LNCaP clone FGC (cell line): ENCODE data around the gene ACOD1.

Source experiments
- DNase-seq: peaks from one replicate; pipeline ENCODE4 v3.0.0-alpha.2; 2011; ENCODE audit warnings: low read depth
- H3K4me3 ChIP-seq: 2 replicates; pipeline ENCODE4 v1.5.1; 2011; ENCODE audit warnings: mild to moderate bottlenecking, low read depth, low read length, control low read depth
- CTCF ChIP-seq: IDR thresholded peaks from 2 replicates; pipeline ENCODE4 v1.5.1; 2012; ENCODE audit warnings: mild to moderate bottlenecking; ENCODE audit not compliant: control insufficient read depth, insufficient read depth; ENCODE audit errors: extremely low read depth

The ACOD1 gene

GRCh38 chr13:76921516-76921915 is 26.8 kb upstream of the ACOD1 start:
- no peak overlapping the region for H3K4me3 ChIP-seq
- DNase-seq: no peak
- TF ChIP-seq CTCF: no peak

GRCh38 chr13:76925115-76925514 is 23.2 kb upstream of the ACOD1 start:
- no peak for DNase-seq

GRCh38 chr13:76927955-76928354 is 20.4 kb upstream of the ACOD1 start:
- no peak for DNase-seq
- H3K4me3 ChIP-seq: no peak overlapping the region
- TF ChIP-seq CTCF: no peak

More at GRCh38 chr13:76925115-76925514, 23.2 kb upstream of the ACOD1 start:
- no peak for TF ChIP-seq CTCF
- H3K4me3 ChIP-seq: no peak overlapping the region

- DNase-seq: no peak
- TF ChIP-seq CTCF: no peak
- no peak overlapping the region for H3K4me3 ChIP-seq
Observed at GRCh38 chr13:76928456-76928855, 19.9 kb upstream of the ACOD1 start.

GRCh38 chr13:76929320-76929719 is 19.0 kb upstream of the ACOD1 start:
- no peak for DNase-seq
- H3K4me3 ChIP-seq: no peak overlapping the region
- TF ChIP-seq CTCF: no peak

GRCh38 chr13:76929851-76930374 is 18.4 kb upstream of the ACOD1 start:
- TF ChIP-seq CTCF: no peak
- DNase-seq: no peak
- no peak overlapping the region for H3K4me3 ChIP-seq

GRCh38 chr13:76932076-76932475 is 16.2 kb upstream of the ACOD1 start:
- no peak for TF ChIP-seq CTCF
- H3K4me3 ChIP-seq: no peak overlapping the region
- no peak for DNase-seq
